C4-2B (cell line): Measurements from ENCODE around the gene C1RL.

ENCODE experiments used
- CTCF ChIP-seq: fragments of 450-650 bp; conservative IDR thresholded peaks from 2 replicates; pipeline ENCODE4 v1.5.1; 2017; ENCODE audit warnings: mild to moderate bottlenecking
- ZFX ChIP-seq: fragments of 450-650 bp; IDR thresholded peaks from 2 replicates; pipeline ENCODE4 v1.6.1; 2017

GRCh38 chr12:7066596-7066995 lies 42.4 kb downstream of the C1RL start:
- TF ChIP-seq CTCF (no peak), ZFX (no peak)
